IMR-90 (cell line): Measurements from ENCODE around the gene ETFA. TPM values are rescaled to one million over a fixed set of nuclear protein-coding genes. Genes with fewer than 3 reads are reported as not detected.

Source experiments
- ATAC-seq: fragments of 200-7000 bp; cut with Tn5 transposase; 2 replicates; pipeline ENCODE4 v1.9.1; 2020; ENCODE audit warnings: low read depth, mild to moderate bottlenecking, moderate library complexity
- BruUV-seq: library from RNA; stranded (reverse); fragments of 400-500 nt; replicated peaks from 2 replicates; lab custom pipeline; 2021; lab: Mats Ljungman, UMichigan
- CTCF ChIA-PET: fragments of 300-600 bp; formaldehyde crosslinking; extraction: SDS; loops from one replicate; lab custom pipeline; 2021; ENCODE audit warnings: antibody characterized with exemption; lab: Yijun Ruan, JAX
- POLR2A ChIA-PET: fragments of 300-600 bp; sonication (Branson Sonifier 250); formaldehyde crosslinking; loops from one replicate; lab custom pipeline; 2022; ENCODE audit warnings: antibody characterized with exemption; ENCODE audit not compliant: unreplicated experiment; lab: Charles Lee
- DNase-seq: peaks from one replicate; pipeline ENCODE4 v3.0.0; 2013
- H2AFZ ChIP-seq: replicated peaks from 2 replicates; pipeline ENCODE3; 2013; ENCODE audit warnings: low read length, mild to moderate bottlenecking; ENCODE audit not compliant: poor library complexity
- H2AK5ac ChIP-seq: 2 replicates; pipeline ENCODE4 v1.6.1; 2013; ENCODE audit warnings: low read depth, low read length, inconsistent platforms
- H2AK9ac ChIP-seq: replicated peaks from 2 replicates; pipeline ENCODE3; 2013; ENCODE audit warnings: mild to moderate bottlenecking, low read depth, low read length, moderate library complexity; ENCODE audit not compliant: poor library complexity
- H2BK120ac ChIP-seq: 2 replicates; pipeline ENCODE4 v1.6.1; 2013; ENCODE audit warnings: low read depth, low read length, inconsistent platforms
- H2BK15ac ChIP-seq: 3 replicates; pipeline ENCODE4 v1.6.1; 2013; ENCODE audit warnings: low read depth, low read length, inconsistent platforms
- H2BK20ac ChIP-seq: 2 replicates; pipeline ENCODE4 v1.6.1; 2013; ENCODE audit warnings: low read depth, mild to moderate bottlenecking, inconsistent platforms, low read length, moderate library complexity
- H2BK5ac ChIP-seq: 2 replicates; pipeline ENCODE4 v1.6.1; 2013; ENCODE audit warnings: mild to moderate bottlenecking, low read depth, low read length, inconsistent platforms; ENCODE audit not compliant: poor library complexity, severe bottlenecking
- H3K14ac ChIP-seq: replicated peaks from 2 replicates; pipeline ENCODE4 v1.6.1; 2013; ENCODE audit warnings: low read depth, low read length, inconsistent platforms
- H3K18ac ChIP-seq: 2 replicates; pipeline ENCODE4 v1.6.1; 2013; ENCODE audit warnings: low read depth, low read length, control low read depth
- H3K23ac ChIP-seq: 2 replicates; pipeline ENCODE4 v1.6.1; 2013; ENCODE audit warnings: low read depth, low read length, inconsistent platforms
- H3K27ac ChIP-seq: 2 replicates; pipeline ENCODE4 v1.5.1; 2013; ENCODE audit warnings: mild to moderate bottlenecking, control low read depth, low read length; ENCODE audit not compliant: insufficient read depth
- H3K27me3 ChIP-seq: 2 replicates; pipeline ENCODE4 v1.6.1; 2013; ENCODE audit warnings: low read length; ENCODE audit not compliant: control insufficient read depth, insufficient read depth
- H3K36me3 ChIP-seq: 2 replicates; pipeline ENCODE4 v1.6.1; 2013; ENCODE audit warnings: low read length, mixed read lengths; ENCODE audit not compliant: control insufficient read depth, insufficient read depth
- H3K4ac ChIP-seq: 2 replicates; pipeline ENCODE4 v1.6.1; 2013; ENCODE audit warnings: low read depth, low read length, inconsistent platforms
- H3K4me1 ChIP-seq: 2 replicates; pipeline ENCODE4 v1.6.1; 2013; ENCODE audit warnings: low read length, mixed read lengths; ENCODE audit not compliant: control insufficient read depth, insufficient read depth
- H3K4me2 ChIP-seq: 2 replicates; pipeline ENCODE4 v1.6.1; 2013; ENCODE audit warnings: low read depth, mild to moderate bottlenecking, control low read depth, low read length, moderate library complexity
- H3K4me3 ChIP-seq: 2 replicates; pipeline ENCODE4 v1.5.1; 2013; ENCODE audit warnings: low read depth, mild to moderate bottlenecking, control low read depth, low read length, moderate library complexity; ENCODE audit not compliant: insufficient read depth
- H3K56ac ChIP-seq: 2 replicates; pipeline ENCODE4 v1.6.1; 2013; ENCODE audit warnings: low read length, inconsistent platforms; ENCODE audit not compliant: insufficient read depth; ENCODE audit errors: extremely low read depth
- H3K79me1 ChIP-seq, 2 experiments: 2 replicates each; pipeline ENCODE4 v1.6.1; 2013; ENCODE audit warnings: low read length in 2 of 2, inconsistent platforms in 1 of 2, low read depth in 1 of 2
- H3K9ac ChIP-seq: 2 replicates; pipeline ENCODE4 v1.6.1; 2013; ENCODE audit warnings: low read depth, low read length, control low read depth
- H3K9me1 ChIP-seq: 2 replicates; pipeline ENCODE4 v1.6.1; 2013; ENCODE audit warnings: low read length, inconsistent platforms; ENCODE audit not compliant: insufficient read depth
- H3K9me3 ChIP-seq: 2 replicates; pipeline ENCODE4 v1.6.1; 2013; ENCODE audit warnings: low read length; ENCODE audit not compliant: control insufficient read depth, insufficient read depth
- H4K20me1 ChIP-seq: 2 replicates; pipeline ENCODE4 v1.6.1; 2013; ENCODE audit warnings: low read length, inconsistent platforms; ENCODE audit not compliant: insufficient read depth
- H4K5ac ChIP-seq: 2 replicates; pipeline ENCODE4 v1.6.1; 2013; ENCODE audit warnings: mild to moderate bottlenecking, low read depth, low read length, control low read depth
- H4K8ac ChIP-seq, 2 experiments: 2 replicates each; pipeline ENCODE4 v1.6.1; 2013; ENCODE audit warnings: low read depth in 2 of 2, low read length in 2 of 2, control low read depth in 1 of 2, inconsistent platforms in 1 of 2
- H4K91ac ChIP-seq: 2 replicates; pipeline ENCODE4 v1.6.1; 2013; ENCODE audit warnings: low read depth, low read length, inconsistent platforms; ENCODE audit not compliant: insufficient read depth
- BHLHE40 ChIP-seq: fragments of 150-350 bp; IDR thresholded peaks from 2 replicates; pipeline ENCODE4 v1.6.1; 2016; ENCODE audit warnings: mild to moderate bottlenecking, low read depth, low read length
- CEBPB ChIP-seq: IDR thresholded peaks from 2 replicates; pipeline ENCODE4 v1.6.1; 2012; ENCODE audit warnings: low read depth, low read length, improper control_type of control experiment
- CHD1 ChIP-seq: IDR thresholded peaks from 2 replicates; pipeline ENCODE4 v1.6.1; 2012; ENCODE audit warnings: low read depth, low read length, improper control_type of control experiment
- FOS ChIP-seq: fragments of 150-350 bp; IDR thresholded peaks from 2 replicates; pipeline ENCODE4 v1.6.1; 2016; ENCODE audit warnings: low read depth, low read length
- MAFK ChIP-seq: IDR thresholded peaks from 2 replicates; pipeline ENCODE4 v1.6.1; 2012; ENCODE audit warnings: low read depth, low read length, improper control_type of control experiment
- MAZ ChIP-seq: IDR thresholded peaks from 2 replicates; pipeline ENCODE4 v1.6.1; 2012; ENCODE audit warnings: low read depth, mild to moderate bottlenecking, low read length, improper control_type of control experiment, moderate library complexity, borderline replicate concordance
- MXI1 ChIP-seq: IDR thresholded peaks from 2 replicates; pipeline ENCODE4 v1.6.1; 2012; ENCODE audit warnings: low read depth, mild to moderate bottlenecking, low read length, moderate library complexity, borderline replicate concordance
- POLR2A ChIP-seq: IDR thresholded peaks from 2 replicates; pipeline ENCODE4 v1.6.1; 2012; ENCODE audit warnings: mild to moderate bottlenecking, low read depth, low read length
- RAD21 ChIP-seq: IDR thresholded peaks from 2 replicates; pipeline ENCODE4 v1.6.1; 2012; ENCODE audit warnings: low read length, improper control_type of control experiment
- RCOR1 ChIP-seq: IDR thresholded peaks from 2 replicates; pipeline ENCODE4 v1.6.1; 2012; ENCODE audit warnings: mild to moderate bottlenecking, low read length, improper control_type of control experiment; ENCODE audit not compliant: insufficient replicate concordance
- RFX5 ChIP-seq: IDR thresholded peaks from 2 replicates; pipeline ENCODE4 v1.8.0; 2012; ENCODE audit warnings: low read depth, mild to moderate bottlenecking, low read length, moderate library complexity
- SMC3 ChIP-seq: fragments of 150-350 bp; IDR thresholded peaks from 2 replicates; pipeline ENCODE4 v1.6.1; 2016; ENCODE audit warnings: low read depth, mild to moderate bottlenecking, antibody characterized with exemption, low read length, moderate library complexity
- USF2 ChIP-seq: fragments of 150-350 bp; IDR thresholded peaks from 2 replicates; pipeline ENCODE4 v1.6.1; 2017; ENCODE audit warnings: mild to moderate bottlenecking, antibody characterized with exemption, low read length, low read depth
- WGBS, 2 experiments: methylation state at CpG; one replicate each; pipeline versions ENCODE4 v1.1.5 to v1.1.7; 2013; ENCODE audit warnings: missing lambda C conversion rate in 2 of 2; ENCODE audit not compliant: insufficient read length in 1 of 2; ENCODE audit errors: extremely low coverage in 2 of 2; 5-methylcytosine and 5-hydroxymethylcytosine counted together
- dilution Hi-C: fragments of 300-500 bp; cut with HindIII; formaldehyde crosslinking; loops from one replicate; pipeline ENCODE4 v1.14.3; 2018; ENCODE audit warnings: low sequenced_read_pairs; ENCODE audit not compliant: unreplicated experiment
- in situ Hi-C: fragments of 300-500 bp; cut with MboI; formaldehyde crosslinking; loops from 3 replicates; pipeline ENCODE4 v1.14.3; 2019; ENCODE audit warnings: low sequenced_read_pairs, inconsistent platforms, mixed read lengths
- intact Hi-C: fragments of 100-400 bp; cut with micrococcal nuclease; formaldehyde crosslinking; loops from 2 replicates; pipeline ENCODE4 v1.10.0; 2022
- polyA plus RNA-seq, 3 experiments: library from polyadenylated mRNA; depleted of rRNA; stranded (reverse); fragments of >200 nt; gene quantifications; 2 replicates each; pipeline ENCODE4 v1.2.3, GENCODE V29; 2012; ENCODE audit warnings: low replicate concordance in 1 of 3
- total RNA-seq: library from RNA; depleted of rRNA; stranded (reverse); fragments of >200 nt; gene quantifications from 2 replicates; pipeline ENCODE4 v1.2.3, GENCODE V29; 2012
- TF ChIP-seq, protein P1 (sequence below): conservative IDR thresholded peaks from 2 replicates; pipeline ENCODE4 v1.5.1; 2012; ENCODE audit warnings: mild to moderate bottlenecking, low read depth, low read length, improper control_type of control experiment
- TF ChIP-seq, protein P2 (sequence below): fragments of 150-350 bp; IDR thresholded peaks from 2 replicates; pipeline ENCODE4 v1.6.1; 2016; ENCODE audit warnings: low read depth, mild to moderate bottlenecking, low read length, moderate library complexity, borderline replicate concordance

The ETFA gene
- total and polyA plus RNA-seq, 2 of the 4 experiments (the other 2 are of a cell fraction) = 115 to 172 TPM

DNA sequence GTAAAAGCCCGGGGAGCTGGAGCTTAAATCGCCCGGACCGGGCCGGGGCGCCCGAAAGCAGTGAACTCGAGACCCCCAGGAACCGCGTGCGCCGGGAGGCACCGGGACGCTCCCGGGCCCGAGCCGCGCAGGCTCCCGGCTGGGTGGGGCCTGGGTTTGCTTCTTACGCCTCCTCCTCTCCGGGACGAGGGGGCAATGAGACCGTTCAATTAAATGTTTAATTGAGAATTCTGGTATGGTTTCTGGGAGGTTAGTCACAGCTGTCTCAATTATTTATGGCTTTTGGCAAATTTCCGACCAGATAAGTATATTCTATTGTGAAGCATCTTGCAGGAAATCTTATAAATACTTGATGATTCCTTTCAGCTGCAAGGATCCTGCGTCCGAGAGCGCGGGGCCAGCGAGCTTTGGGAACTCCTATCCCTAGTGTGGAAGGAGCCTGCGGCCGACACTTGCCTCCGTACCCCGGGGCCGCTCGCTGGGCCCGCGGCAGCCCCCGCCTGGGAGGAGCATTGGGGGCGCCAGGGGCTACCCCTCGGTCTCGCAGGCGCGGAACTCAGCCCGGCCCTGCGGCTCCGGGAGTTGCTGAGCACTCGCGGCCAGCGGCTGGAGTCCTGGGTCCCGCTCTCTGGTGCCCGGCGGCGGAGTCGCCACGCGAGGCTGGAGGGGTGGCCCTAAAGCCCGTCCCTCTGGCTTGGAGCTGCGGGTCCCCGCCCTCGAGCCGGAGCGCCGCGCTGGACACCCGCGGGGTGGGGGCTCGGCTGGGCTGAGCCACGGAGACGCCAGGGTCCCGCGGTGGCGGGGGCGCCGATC lies 35.6 kb upstream of the ETFA start:
- in situ Hi-C loops = no loop called here
- peak overlapping the region; percentile 83 for H2AFZ ChIP-seq
- POLR2A ChIA-PET = no interaction called here
- TF ChIP-seq MAFK (no peak), CHD1 (no peak), RAD21 (no peak), FOS (no peak), SMC3 (no peak), POLR2A (no peak), MXI1 (no peak), USF2 (no peak), RCOR1 (no peak), CEBPB (no peak), BHLHE40 (no peak), RFX5 (no peak), MAZ (no peak)
- TF ChIP-seq, protein P1, sequence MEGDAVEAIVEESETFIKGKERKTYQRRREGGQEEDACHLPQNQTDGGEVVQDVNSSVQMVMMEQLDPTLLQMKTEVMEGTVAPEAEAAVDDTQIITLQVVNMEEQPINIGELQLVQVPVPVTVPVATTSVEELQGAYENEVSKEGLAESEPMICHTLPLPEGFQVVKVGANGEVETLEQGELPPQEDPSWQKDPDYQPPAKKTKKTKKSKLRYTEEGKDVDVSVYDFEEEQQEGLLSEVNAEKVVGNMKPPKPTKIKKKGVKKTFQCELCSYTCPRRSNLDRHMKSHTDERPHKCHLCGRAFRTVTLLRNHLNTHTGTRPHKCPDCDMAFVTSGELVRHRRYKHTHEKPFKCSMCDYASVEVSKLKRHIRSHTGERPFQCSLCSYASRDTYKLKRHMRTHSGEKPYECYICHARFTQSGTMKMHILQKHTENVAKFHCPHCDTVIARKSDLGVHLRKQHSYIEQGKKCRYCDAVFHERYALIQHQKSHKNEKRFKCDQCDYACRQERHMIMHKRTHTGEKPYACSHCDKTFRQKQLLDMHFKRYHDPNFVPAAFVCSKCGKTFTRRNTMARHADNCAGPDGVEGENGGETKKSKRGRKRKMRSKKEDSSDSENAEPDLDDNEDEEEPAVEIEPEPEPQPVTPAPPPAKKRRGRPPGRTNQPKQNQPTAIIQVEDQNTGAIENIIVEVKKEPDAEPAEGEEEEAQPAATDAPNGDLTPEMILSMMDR = no peak
- TF ChIP-seq, protein P2, sequence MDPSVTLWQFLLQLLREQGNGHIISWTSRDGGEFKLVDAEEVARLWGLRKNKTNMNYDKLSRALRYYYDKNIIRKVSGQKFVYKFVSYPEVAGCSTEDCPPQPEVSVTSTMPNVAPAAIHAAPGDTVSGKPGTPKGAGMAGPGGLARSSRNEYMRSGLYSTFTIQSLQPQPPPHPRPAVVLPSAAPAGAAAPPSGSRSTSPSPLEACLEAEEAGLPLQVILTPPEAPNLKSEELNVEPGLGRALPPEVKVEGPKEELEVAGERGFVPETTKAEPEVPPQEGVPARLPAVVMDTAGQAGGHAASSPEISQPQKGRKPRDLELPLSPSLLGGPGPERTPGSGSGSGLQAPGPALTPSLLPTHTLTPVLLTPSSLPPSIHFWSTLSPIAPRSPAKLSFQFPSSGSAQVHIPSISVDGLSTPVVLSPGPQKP = no peak

More for the DNA sequence above, 35.6 kb upstream of the ETFA start:
- no peak overlapping the region for H3K27ac ChIP-seq
- peaks cover 13% of the 10 kb centered on the region for H3K27me3 ChIP-seq
- H4K20me1 ChIP-seq = peaks cover 6% of the 10 kb centered on the region; the same call in 1 of the 2 replicates
- H4K91ac ChIP-seq = no peak overlapping the region
- H2BK5ac ChIP-seq = no peak overlapping the region
- no peak overlapping the region for H2BK15ac ChIP-seq
- H3K4me2 ChIP-seq = peak overlapping the region; percentile 63
- peaks cover 3% of the 10 kb centered on the region; the same call in 1 of the 2 replicates for H3K9me3 ChIP-seq
- no peak overlapping the region for H3K18ac ChIP-seq
- CTCF ChIA-PET = no interaction called here
- H3K9ac ChIP-seq = no peak overlapping the region; the same call in 1 of the 2 replicates
- ATAC-seq = peak; percentile 74
- H3K36me3 ChIP-seq = peaks cover 7% of the 10 kb centered on the region
- H2BK20ac ChIP-seq = no peak overlapping the region
- H2AK5ac ChIP-seq = no peak overlapping the region
- no peak overlapping the region for H3K14ac ChIP-seq
- H3K56ac ChIP-seq = no peak overlapping the region
- H2BK120ac ChIP-seq = no peak overlapping the region
- BruUV-seq = no TSS peak
- peaks cover 4% of the 10 kb centered on the region for H3K4me1 ChIP-seq
- H3K4ac ChIP-seq = no peak overlapping the region
- intact Hi-C loops (loop anchor here (5.0 to 10.0 kb wide), 2 partner anchors 228 to 520 kb away; no protein-coding TSS in a partner anchor), dilution Hi-C loops (no loop called here)
- peak; percentile 51 for DNase-seq
- WGBS, 2 experiments = 2% methylated on average over 25 of the region's 74 CpGs; no CpG with 5 or more reads in 1 of the 2 experiments
- H4K8ac ChIP-seq = no peak overlapping the region
- peak overlapping the region; percentile 32 for H3K4me3 ChIP-seq
- H3K23ac ChIP-seq = no peak overlapping the region
- H3K79me1 ChIP-seq = no peaks in the 10 kb centered on the region
- H2AK9ac ChIP-seq = no peak overlapping the region
- no peak overlapping the region for H4K5ac ChIP-seq
- no peaks in the 10 kb centered on the region; the same call in 1 of the 2 replicates for H3K9me1 ChIP-seq
